Measurements from ENCODE around the gene HLA-DMB.

GRCh38 chr6:32941214-32941768, 463 bp upstream of the HLA-DMB start:
- TF ChIP-seq CTCF (IDR thresholded peaks at IDR 0.05) (no peak), POLR2A (IDR thresholded peaks at IDR 0.05) (no peak)
